H9 (cell line): ENCODE data around the gene BRI3BP. TPM values are rescaled to one million over a fixed set of nuclear protein-coding genes. Genes with fewer than 3 reads are reported as not detected.

Experiments
- DNase-seq: peaks from one replicate; pipeline ENCODE4 v3.0.0-alpha.2; 2017
- H2AFZ ChIP-seq: one replicate; pipeline ENCODE4 v1.6.1; 2013; ENCODE audit warnings: mild to moderate bottlenecking, low read length, control low read depth, moderate library complexity
- H2AK5ac ChIP-seq: 2 replicates; pipeline ENCODE4 v1.6.1; 2013; ENCODE audit warnings: low read length, control low read depth, mixed read lengths; ENCODE audit not compliant: insufficient read length
- H2BK120ac ChIP-seq: one replicate; pipeline ENCODE4 v1.6.1; 2013; ENCODE audit warnings: low read depth, mild to moderate bottlenecking, low read length, control low read depth, inconsistent platforms; ENCODE audit not compliant: poor library complexity, severe bottlenecking
- H2BK12ac ChIP-seq: 2 replicates; pipeline ENCODE4 v1.6.1; 2013; ENCODE audit warnings: low read length, control low read depth, mixed read lengths, low read depth; ENCODE audit not compliant: insufficient read length
- H2BK15ac ChIP-seq: 2 replicates; pipeline ENCODE4 v1.6.1; 2013; ENCODE audit warnings: low read depth, low read length, control low read depth
- H2BK20ac ChIP-seq: one replicate; pipeline ENCODE4 v1.6.1; 2013; ENCODE audit warnings: low read depth, mild to moderate bottlenecking, low read length, control low read depth, inconsistent platforms; ENCODE audit not compliant: poor library complexity, severe bottlenecking
- H2BK5ac ChIP-seq: 2 replicates; pipeline ENCODE4 v1.6.1; 2013; ENCODE audit warnings: low read length, control low read depth, mixed read lengths; ENCODE audit not compliant: insufficient read length
- H3K14ac ChIP-seq: 2 replicates; pipeline ENCODE4 v1.6.1; 2013; ENCODE audit warnings: low read length, control low read depth; ENCODE audit not compliant: insufficient read depth
- H3K18ac ChIP-seq: 2 replicates; pipeline ENCODE4 v1.6.1; 2013; ENCODE audit warnings: low read depth, mild to moderate bottlenecking, mixed read lengths, low read length, control low read depth; ENCODE audit not compliant: insufficient read length
- H3K23ac ChIP-seq: 2 replicates; pipeline ENCODE4 v1.6.1; 2013; ENCODE audit warnings: low read length, control low read depth, mixed read lengths, low read depth; ENCODE audit not compliant: insufficient read length
- H3K23me2 ChIP-seq: 2 replicates; pipeline ENCODE4 v1.6.1; 2013; ENCODE audit warnings: low read depth, mild to moderate bottlenecking, mixed read lengths, low read length, control low read depth; ENCODE audit not compliant: insufficient read length, poor library complexity, severe bottlenecking
- H3K27ac ChIP-seq: 2 replicates; pipeline ENCODE4 v1.5.1; 2013; ENCODE audit warnings: low read length, control low read depth, mixed read lengths, low read depth; ENCODE audit not compliant: insufficient read length
- H3K27me3 ChIP-seq: 2 replicates; pipeline ENCODE4 v1.6.1; 2013; ENCODE audit warnings: low read length, control low read depth, inconsistent platforms; ENCODE audit not compliant: insufficient read depth
- H3K4ac ChIP-seq: 2 replicates; pipeline ENCODE4 v1.6.1; 2013; ENCODE audit warnings: low read depth, mild to moderate bottlenecking, control low read depth, inconsistent platforms, low read length, moderate library complexity
- H3K4me1 ChIP-seq: 2 replicates; pipeline ENCODE4 v1.6.1; 2013; ENCODE audit warnings: low read length, control low read depth, inconsistent platforms; ENCODE audit not compliant: insufficient read depth
- H3K4me2 ChIP-seq: 2 replicates; pipeline ENCODE4 v1.6.1; 2013; ENCODE audit warnings: low read length, control low read depth, mixed read lengths; ENCODE audit not compliant: insufficient read length, insufficient read depth
- H3K56ac ChIP-seq: 2 replicates; pipeline ENCODE4 v1.6.1; 2013; ENCODE audit warnings: low read depth, mild to moderate bottlenecking, mixed read lengths, low read length, control low read depth; ENCODE audit not compliant: insufficient read length
- H3K79me1 ChIP-seq: 2 replicates; pipeline ENCODE4 v1.6.1; 2013; ENCODE audit warnings: low read depth, mild to moderate bottlenecking, moderate library complexity, low read length, control low read depth, inconsistent platforms; ENCODE audit not compliant: insufficient read depth, poor library complexity, severe bottlenecking
- H3K79me2 ChIP-seq: 2 replicates; pipeline ENCODE4 v1.6.1; 2013; ENCODE audit warnings: low read length, control low read depth, inconsistent platforms; ENCODE audit not compliant: insufficient read depth
- H3K9ac ChIP-seq: 2 replicates; pipeline ENCODE4 v1.6.1; 2013; ENCODE audit warnings: low read length, control low read depth, mixed read lengths; ENCODE audit not compliant: insufficient read length; ENCODE audit errors: extremely low read depth
- H3K9me3 ChIP-seq: one replicate; pipeline ENCODE4 v1.6.1; 2013; ENCODE audit warnings: low read depth, low read length, inconsistent platforms; ENCODE audit not compliant: control insufficient read depth
- H3T11ph ChIP-seq: one replicate; pipeline ENCODE4 v1.6.1; 2013; ENCODE audit warnings: mild to moderate bottlenecking, low read length, control low read depth, inconsistent platforms
- H4K20me1 ChIP-seq: one replicate; pipeline ENCODE4 v1.6.1; 2013; ENCODE audit not compliant: control insufficient read depth, insufficient read length, insufficient read depth
- H4K5ac ChIP-seq: 2 replicates; pipeline ENCODE4 v1.6.1; 2013; ENCODE audit warnings: low read depth, mild to moderate bottlenecking, mixed read lengths, low read length, control low read depth; ENCODE audit not compliant: insufficient read length
- H4K8ac ChIP-seq: replicated peaks from 2 replicates; pipeline ENCODE4 v1.6.1; 2013; ENCODE audit warnings: low read length, control low read depth, mixed read lengths, low read depth; ENCODE audit not compliant: insufficient read length
- H4K91ac ChIP-seq: 2 replicates; pipeline ENCODE4 v1.6.1; 2013; ENCODE audit warnings: low read depth, mild to moderate bottlenecking, moderate library complexity, mixed read lengths, low read length, control low read depth; ENCODE audit not compliant: insufficient read length
- H3K27ac Mint-ChIP-seq, 3 experiments: 2 replicates in 2 of 3; 3 replicates in 1 of 3; pipeline ENCODE4 v1.8.0; 2020 to 2021; ENCODE audit warnings: mixed read lengths in 3 of 3, mild to moderate bottlenecking in 1 of 3, moderate library complexity in 1 of 3
- H3K27me3 Mint-ChIP-seq: 2 replicates; pipeline ENCODE4 v1.8.0; 2021; ENCODE audit warnings: low read depth, mild to moderate bottlenecking, moderate library complexity, mixed read lengths
- H3K36me3 Mint-ChIP-seq, 3 experiments: 2 replicates in 2 of 3; 3 replicates in 1 of 3; pipeline ENCODE4 v1.8.0; 2020 to 2021; ENCODE audit warnings: low read depth in 3 of 3, mixed read lengths in 3 of 3; ENCODE audit not compliant: insufficient read depth in 1 of 3
- H3K4me1 Mint-ChIP-seq, 2 experiments: 2 replicates each; pipeline ENCODE4 v1.8.0; 2020; ENCODE audit warnings: mixed read lengths in 2 of 2
- H3K4me3 Mint-ChIP-seq, 2 experiments: 2 replicates in 1 of 2; 3 replicates in 1 of 2; pipeline ENCODE4 v1.8.0; 2020 to 2021; ENCODE audit warnings: mild to moderate bottlenecking in 2 of 2, mixed read lengths in 2 of 2, moderate library complexity in 1 of 2
- H3K9me3 Mint-ChIP-seq, 2 experiments: 2 replicates in 1 of 2; 3 replicates in 1 of 2; pipeline ENCODE4 v1.8.0; 2020; ENCODE audit warnings: mild to moderate bottlenecking in 2 of 2, mixed read lengths in 2 of 2, moderate library complexity in 1 of 2
- WGBS: extraction: QIAGEN DNeasy Blood & Tissue Kit; methylation state at CpG from one replicate; pipeline ENCODE4 v1.1.7; 2013; ENCODE audit warnings: missing lambda C conversion rate, low lambda C conversion rate, mixed read lengths; ENCODE audit not compliant: insufficient read length; ENCODE audit errors: extremely low coverage; 5-methylcytosine and 5-hydroxymethylcytosine counted together
- total RNA-seq: library from RNA; stranded (reverse); gene quantifications from 2 replicates; pipeline ENCODE4 v1.2.1, GENCODE V29; 2021
- TF ChIP-seq, protein P1 (sequence below): fragments of 200-600 bp; sonication (generic); conservative IDR thresholded peaks from 3 replicates; pipeline ENCODE4 v1.8.0; 2021; ENCODE audit warnings: antibody characterized with exemption, mild to moderate bottlenecking

The BRI3BP gene
- total RNA-seq, 1 experiment from 2014 or later: 10.5 TPM

DNA sequence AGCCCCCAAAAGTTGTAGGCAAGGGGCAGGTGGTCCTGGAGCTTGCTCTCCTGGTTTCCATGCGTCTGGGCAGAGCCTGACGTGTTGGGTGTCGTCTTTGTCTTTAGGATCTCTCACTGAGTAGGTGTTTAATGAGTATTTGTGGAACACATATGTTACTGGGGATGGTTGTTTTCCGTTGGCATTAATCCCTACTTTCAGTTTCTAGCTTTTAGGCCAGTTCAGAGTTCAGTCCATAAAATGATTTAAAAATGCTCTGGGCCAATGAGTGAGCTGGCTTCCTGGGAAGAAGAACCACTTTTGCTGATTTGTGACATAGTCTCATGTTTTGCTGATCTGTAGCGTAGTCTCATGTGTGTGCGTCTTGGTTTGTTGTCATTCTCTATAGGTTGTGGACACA lies 82.7 kb downstream of the BRI3BP start:
- H3K4me1 Mint-ChIP-seq: no peaks in the 10 kb centered on the region
- Histone ChIP-seq H3K23ac (no peak overlapping the region), H3K23me2 (no peaks in the 10 kb centered on the region), H2BK120ac (no peak overlapping the region), H3K9me3 (no peaks in the 10 kb centered on the region), H2AFZ (no peak overlapping the region), H2AK5ac (no peak overlapping the region), H4K5ac (no peak overlapping the region), H2BK12ac (no peak overlapping the region), H3K79me2 (peaks cover 2% of the 10 kb centered on the region; the same call in 1 of the 2 replicates), H2BK5ac (no peak overlapping the region), H3K27ac (no peak overlapping the region), H4K8ac (no peak overlapping the region), H3K56ac (no peak overlapping the region), H3K9ac (no peak overlapping the region), H3T11ph (no peak overlapping the region), H4K91ac (no peak overlapping the region), H3K79me1 (no peaks in the 10 kb centered on the region), H3K27me3 (no peaks in the 10 kb centered on the region), H2BK15ac (no peak overlapping the region), H4K20me1 (no peaks in the 10 kb centered on the region), H3K18ac (no peak overlapping the region), H3K4me2 (no peak overlapping the region), H3K4ac (no peak overlapping the region), H3K14ac (no peak overlapping the region), H3K4me1 (no peaks in the 10 kb centered on the region), H2BK20ac (no peak overlapping the region)
- DNase-seq: no peak
- no CpG with 5 or more reads among the region's 6 CpGs for whole genome bisulfite sequencing
- TF ChIP-seq, protein P1, sequence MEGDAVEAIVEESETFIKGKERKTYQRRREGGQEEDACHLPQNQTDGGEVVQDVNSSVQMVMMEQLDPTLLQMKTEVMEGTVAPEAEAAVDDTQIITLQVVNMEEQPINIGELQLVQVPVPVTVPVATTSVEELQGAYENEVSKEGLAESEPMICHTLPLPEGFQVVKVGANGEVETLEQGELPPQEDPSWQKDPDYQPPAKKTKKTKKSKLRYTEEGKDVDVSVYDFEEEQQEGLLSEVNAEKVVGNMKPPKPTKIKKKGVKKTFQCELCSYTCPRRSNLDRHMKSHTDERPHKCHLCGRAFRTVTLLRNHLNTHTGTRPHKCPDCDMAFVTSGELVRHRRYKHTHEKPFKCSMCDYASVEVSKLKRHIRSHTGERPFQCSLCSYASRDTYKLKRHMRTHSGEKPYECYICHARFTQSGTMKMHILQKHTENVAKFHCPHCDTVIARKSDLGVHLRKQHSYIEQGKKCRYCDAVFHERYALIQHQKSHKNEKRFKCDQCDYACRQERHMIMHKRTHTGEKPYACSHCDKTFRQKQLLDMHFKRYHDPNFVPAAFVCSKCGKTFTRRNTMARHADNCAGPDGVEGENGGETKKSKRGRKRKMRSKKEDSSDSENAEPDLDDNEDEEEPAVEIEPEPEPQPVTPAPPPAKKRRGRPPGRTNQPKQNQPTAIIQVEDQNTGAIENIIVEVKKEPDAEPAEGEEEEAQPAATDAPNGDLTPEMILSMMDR: no peak
- H3K27me3 Mint-ChIP-seq: no peaks in the 10 kb centered on the region
- H3K36me3 Mint-ChIP-seq: peaks cover 39 to 60% (median 52%) of the 10 kb centered on the region in 3 experiments; a peak in 6 of 7 replicates
- no peaks in the 10 kb centered on the region for H3K9me3 Mint-ChIP-seq
- no peak overlapping the region for H3K4me3 Mint-ChIP-seq
- no peak overlapping the region for H3K27ac Mint-ChIP-seq
